HG03025 (cell line): Measurements from ENCODE around the gene SPEN.
"Not testable (repeated sequence)": the region's sequence is repeated elsewhere in the genome, so short reads cannot be mapped to it uniquely, and the experiment has no call there.

Source experiments
- ATAC-seq: cut with Tn5 transposase; IDR thresholded peaks from one replicate; pipeline ENCODE4 v1.9.1; 2021; ENCODE audit warnings: mild to moderate bottlenecking, moderate library complexity; ENCODE audit not compliant: unreplicated experiment, low FRiP score

The SPEN gene

GRCh38 chr1:15847100-15847892 lies at the start of gene SPEN:
TSS of gene SPEN (plus strand) at chr1:15847707. CDS start at chr1:15848068, 361 bp downstream.
- peak; percentile 65 for ATAC-seq

GRCh38 chr1:15799004-15799867 lies 48.3 kb upstream of the SPEN start:
- no peak for ATAC-seq

GRCh38 chr1:15799928-15800835 lies 47.3 kb upstream of the SPEN start:
- no peak for ATAC-seq

GRCh38 chr1:15802234-15802965 lies 45.1 kb upstream of the SPEN start:
- no peak for ATAC-seq

GRCh38 chr1:15803380-15803779 lies 44.1 kb upstream of the SPEN start:
- no peak for ATAC-seq

GRCh38 chr1:15804060-15804459 lies 43.4 kb upstream of the SPEN start:
- ATAC-seq: no peak

GRCh38 chr1:15807121-15807520 lies 40.4 kb upstream of the SPEN start:
- no peak for ATAC-seq

GRCh38 chr1:15807549-15807948 lies 40.0 kb upstream of the SPEN start, which contains the start of gene UQCRHL:
TSS of gene UQCRHL (minus strand) at chr1:15807649. CDS start at chr1:15807649, 0 bp downstream.
- ATAC-seq: not testable (repeated sequence)

- no peak for ATAC-seq
Observed at GRCh38 chr1:15808955-15809354, 38.6 kb upstream of the SPEN start.

- no peak for ATAC-seq
Observed at GRCh38 chr1:15810073-15810472, 37.4 kb upstream of the SPEN start.

- ATAC-seq: no peak
Observed at GRCh38 chr1:15816674-15817073, 30.8 kb upstream of the SPEN start.

GRCh38 chr1:15820478-15820877 lies 27.0 kb upstream of the SPEN start:
- ATAC-seq: no peak

- no peak for ATAC-seq
Observed at GRCh38 chr1:15825800-15826199, 21.7 kb upstream of the SPEN start.

- ATAC-seq: no peak
Observed at GRCh38 chr1:15826810-15827507, 20.5 kb upstream of the SPEN start.

- ATAC-seq: not testable (repeated sequence)
Observed at GRCh38 chr1:15827567-15827966, 19.9 kb upstream of the SPEN start.

GRCh38 chr1:15828931-15829330 lies 18.6 kb upstream of the SPEN start:
- not testable (repeated sequence) for ATAC-seq

GRCh38 chr1:15830258-15830657 lies 17.2 kb upstream of the SPEN start:
- no peak for ATAC-seq

- ATAC-seq: no peak
Observed at GRCh38 chr1:15833069-15833679, 14.3 kb upstream of the SPEN start.
